Occipital lobe (tissue), 2 donors: ENCODE measurements around the gene TUBB6. TPM values are rescaled to one million over a fixed set of nuclear protein-coding genes. Genes with fewer than 3 reads are reported as not detected.

Experiments
- small RNA-seq: library from RNA; depleted of rRNA; stranded (forward); fragments of <200 nt; gene quantifications from one replicate; pipeline ENCODE3, GENCODE V24; 2014
- total RNA-seq: library from RNA; depleted of rRNA; stranded (reverse); fragments of >200 nt; gene quantifications from one replicate; pipeline ENCODE4 v1.2.3, GENCODE V29; 2014

TUBB6 gene
- total RNA-seq, 1 donor from 2014 or later: 36.8 TPM

Small RNA genes within 50 kb of the gene (small RNA-seq; reads per million reads assigned to genes)
- not detected for gene RNU6-170P

Other genes with a start within 250 kb of the TUBB6 start
- gene ANKRD62, start 214.4 kb upstream of the TUBB6 start, total RNA-seq: 0.16 TPM
- 3.3 TPM for gene CIDEA, start 53.9 kb upstream of the TUBB6 start, total RNA-seq
- gene AFG3L2, start 69.0 kb downstream of the TUBB6 start, total RNA-seq: 39.3 TPM
- 4.8 TPM for gene PRELID3A, start 99.7 kb downstream of the TUBB6 start, total RNA-seq